DOHH2 (cell line): ENCODE data around the gene CRHR1.

Experiments
- H3F3A ChIP-seq: fragments of 200-600 bp; sonication (generic), shearing (Covaris generic); 2 replicates; pipeline ENCODE4 v1.6.0; 2016; ENCODE audit warnings: antibody characterized with exemption, mild to moderate bottlenecking; ENCODE audit not compliant: control insufficient read depth, insufficient read depth
- H3K27ac ChIP-seq: fragments of 200-600 bp; sonication (generic); 2 replicates; pipeline ENCODE4 v1.5.1; 2014; ENCODE audit warnings: low read depth, mild to moderate bottlenecking, low read length, moderate library complexity
- H3K27me3 ChIP-seq: fragments of 200-600 bp; sonication (generic); 2 replicates; pipeline ENCODE4 v1.6.1; 2014; ENCODE audit warnings: mild to moderate bottlenecking, low read length, mixed read lengths; ENCODE audit not compliant: control insufficient read depth
- H3K36me3 ChIP-seq: fragments of 200-600 bp; sonication (generic); 2 replicates; pipeline ENCODE4 v1.6.1; 2014; ENCODE audit warnings: mild to moderate bottlenecking, low read length, moderate library complexity, mixed read lengths; ENCODE audit not compliant: control insufficient read depth
- H3K4me1 ChIP-seq: fragments of 200-600 bp; sonication (generic); 2 replicates; pipeline ENCODE4 v1.6.1; 2014; ENCODE audit warnings: mild to moderate bottlenecking, low read length, mixed read lengths; ENCODE audit not compliant: control insufficient read depth
- H3K4me2 ChIP-seq: fragments of 200-600 bp; sonication (generic); 2 replicates; pipeline ENCODE4 v1.6.0; 2014; ENCODE audit warnings: mild to moderate bottlenecking, low read length, moderate library complexity
- H3K4me3 ChIP-seq: fragments of 200-600 bp; sonication (generic); 2 replicates; pipeline ENCODE4 v1.5.1; 2014; ENCODE audit warnings: mild to moderate bottlenecking, low read length, mixed read lengths
- H3K79me2 ChIP-seq: fragments of 200-600 bp; sonication (generic); 2 replicates; pipeline ENCODE4 v1.6.1; 2014; ENCODE audit warnings: mild to moderate bottlenecking, low read length, mixed read lengths; ENCODE audit not compliant: control insufficient read depth
- H3K9me2 ChIP-seq: fragments of 200-600 bp; sonication (generic); replicated peaks from 2 replicates; pipeline ENCODE4 v1.6.1; 2014; ENCODE audit warnings: mild to moderate bottlenecking, low read length, mixed read lengths; ENCODE audit not compliant: control insufficient read depth
- H3K9me3 ChIP-seq: fragments of 200-600 bp; sonication (generic); 2 replicates; pipeline ENCODE4 v1.6.1; 2014; ENCODE audit warnings: antibody characterized with exemption, low read length, mixed read lengths; ENCODE audit not compliant: control insufficient read depth, insufficient read depth
- H4K20me1 ChIP-seq: fragments of 200-600 bp; sonication (generic); 2 replicates; pipeline ENCODE4 v1.6.0; 2014; ENCODE audit warnings: low read depth, mild to moderate bottlenecking, antibody characterized with exemption, low read length, moderate library complexity; ENCODE audit not compliant: control insufficient read depth, insufficient read depth
- EZH2phosphoT487 ChIP-seq: fragments of 200-600 bp; sonication (generic); IDR thresholded peaks from 2 replicates; pipeline ENCODE4 v1.6.1; 2017; ENCODE audit warnings: borderline replicate concordance, mild to moderate bottlenecking, antibody characterized with exemption, low read length, moderate library complexity, mixed read lengths
- TF ChIP-seq, protein P1 (sequence below): fragments of 200-600 bp; sonication (generic); IDR thresholded peaks from one replicate; pipeline ENCODE4 v1.5.1; 2014; ENCODE audit warnings: antibody characterized with exemption, mild to moderate bottlenecking, low read depth, low read length; ENCODE audit not compliant: poor library complexity, severe bottlenecking

CRHR1 gene

GRCh38 chr17:45813048-45813725 lies 29.1 kb downstream of the CRHR1 start:
- no peaks in the 10 kb centered on the region for H3F3A ChIP-seq
- H3K9me2 ChIP-seq, result no peaks in the 10 kb centered on the region
- H3K9me3 ChIP-seq, result no peaks in the 10 kb centered on the region
- no peaks in the 10 kb centered on the region for H3K27me3 ChIP-seq
- H3K4me2 ChIP-seq, result no peak overlapping the region
- no peak overlapping the region for H3K4me3 ChIP-seq
- no peaks in the 10 kb centered on the region for H3K4me1 ChIP-seq
- H3K36me3 ChIP-seq, result no peaks in the 10 kb centered on the region
- H4K20me1 ChIP-seq, result no peaks in the 10 kb centered on the region
- TF ChIP-seq, protein P1, sequence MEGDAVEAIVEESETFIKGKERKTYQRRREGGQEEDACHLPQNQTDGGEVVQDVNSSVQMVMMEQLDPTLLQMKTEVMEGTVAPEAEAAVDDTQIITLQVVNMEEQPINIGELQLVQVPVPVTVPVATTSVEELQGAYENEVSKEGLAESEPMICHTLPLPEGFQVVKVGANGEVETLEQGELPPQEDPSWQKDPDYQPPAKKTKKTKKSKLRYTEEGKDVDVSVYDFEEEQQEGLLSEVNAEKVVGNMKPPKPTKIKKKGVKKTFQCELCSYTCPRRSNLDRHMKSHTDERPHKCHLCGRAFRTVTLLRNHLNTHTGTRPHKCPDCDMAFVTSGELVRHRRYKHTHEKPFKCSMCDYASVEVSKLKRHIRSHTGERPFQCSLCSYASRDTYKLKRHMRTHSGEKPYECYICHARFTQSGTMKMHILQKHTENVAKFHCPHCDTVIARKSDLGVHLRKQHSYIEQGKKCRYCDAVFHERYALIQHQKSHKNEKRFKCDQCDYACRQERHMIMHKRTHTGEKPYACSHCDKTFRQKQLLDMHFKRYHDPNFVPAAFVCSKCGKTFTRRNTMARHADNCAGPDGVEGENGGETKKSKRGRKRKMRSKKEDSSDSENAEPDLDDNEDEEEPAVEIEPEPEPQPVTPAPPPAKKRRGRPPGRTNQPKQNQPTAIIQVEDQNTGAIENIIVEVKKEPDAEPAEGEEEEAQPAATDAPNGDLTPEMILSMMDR, result peak; percentile 24
- TF ChIP-seq EZH2phosphoT487, result no peak
- H3K79me2 ChIP-seq, result no peaks in the 10 kb centered on the region
- no peak overlapping the region for H3K27ac ChIP-seq

DNA sequence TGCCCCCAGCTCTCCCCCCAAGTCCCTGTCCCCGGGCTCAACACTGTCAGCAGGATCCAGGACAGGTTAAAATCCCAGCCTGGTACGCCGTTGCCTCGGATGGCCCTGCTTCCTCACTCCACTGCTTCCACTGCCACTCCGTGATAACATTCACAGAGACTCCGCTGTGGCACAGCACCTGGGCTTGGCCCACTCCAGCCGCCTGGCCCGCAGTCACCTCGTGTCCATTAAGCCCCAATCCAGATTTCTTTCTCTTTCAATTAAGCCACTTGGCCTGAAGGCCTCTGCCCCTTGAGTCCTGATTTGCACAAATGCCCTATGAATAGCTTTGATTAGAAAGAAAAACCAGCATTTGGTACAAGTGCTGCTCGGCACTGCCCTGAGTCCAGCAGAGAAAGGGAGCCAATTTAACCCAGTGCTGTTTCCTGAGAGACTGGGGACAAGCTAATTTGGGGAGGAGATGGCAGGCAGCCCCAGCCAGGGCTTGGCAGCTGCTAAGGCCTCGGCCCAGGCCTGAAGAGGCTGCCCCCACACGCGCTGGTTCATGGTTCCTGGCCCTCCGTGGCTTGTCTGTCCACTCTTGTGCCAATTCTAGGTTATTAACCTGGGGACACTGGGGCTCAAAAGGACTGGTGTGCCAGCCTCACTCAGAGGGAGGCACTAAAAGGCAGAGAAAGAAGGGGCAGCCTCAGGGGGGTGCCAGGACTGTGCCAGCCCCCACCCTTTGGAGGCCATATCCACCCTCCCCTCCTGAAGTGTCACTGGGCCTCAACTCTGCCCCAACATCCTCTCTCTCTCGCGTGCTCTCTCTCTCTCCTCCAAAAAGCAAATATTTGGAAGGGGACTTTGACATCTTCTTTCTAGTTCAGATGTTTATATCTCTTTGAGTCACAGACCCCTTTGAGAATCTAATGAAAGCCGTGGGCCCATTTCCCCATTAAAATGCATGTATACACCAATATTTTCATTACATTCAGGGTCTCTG lies 30.8 kb downstream of the CRHR1 start:
- Histone ChIP-seq H3F3A (no peaks in the 10 kb centered on the region), H3K27ac (no peak overlapping the region), H3K9me2 (no peaks in the 10 kb centered on the region), H3K27me3 (no peaks in the 10 kb centered on the region), H4K20me1 (no peaks in the 10 kb centered on the region; the same call in 1 of the 2 replicates), H3K36me3 (no peaks in the 10 kb centered on the region), H3K79me2 (no peaks in the 10 kb centered on the region), H3K4me1 (no peaks in the 10 kb centered on the region), H3K9me3 (no peaks in the 10 kb centered on the region), H3K4me2 (no peak overlapping the region), H3K4me3 (no peak overlapping the region)
- TF ChIP-seq, protein P1, result no peak
- no peak for TF ChIP-seq EZH2phosphoT487

DNA sequence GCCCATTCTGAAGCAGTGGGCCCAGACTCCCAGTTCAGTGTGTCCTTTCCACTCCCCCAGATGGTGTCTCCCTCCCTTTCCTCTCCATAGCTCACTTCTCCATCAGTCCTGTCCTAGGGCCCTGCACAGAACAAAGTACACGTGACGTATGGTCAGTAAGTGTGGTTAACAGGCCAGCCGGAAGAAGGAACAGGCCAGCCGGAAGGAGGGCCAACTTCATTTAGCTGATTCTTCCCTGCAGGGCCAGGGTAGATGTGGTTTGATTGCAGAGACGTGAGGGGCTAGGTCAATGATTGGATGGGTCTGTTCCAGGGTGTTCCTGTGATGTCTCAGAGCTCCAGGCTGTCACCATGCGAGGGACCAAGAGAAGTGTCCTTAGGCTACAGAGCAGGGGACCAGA lies 31.6 kb downstream of the CRHR1 start:
- Histone ChIP-seq H3K9me3 (no peaks in the 10 kb centered on the region), H4K20me1 (no peaks in the 10 kb centered on the region; the same call in 1 of the 2 replicates), H3K4me3 (no peak overlapping the region), H3K4me1 (no peaks in the 10 kb centered on the region), H3K27me3 (no peaks in the 10 kb centered on the region), H3K9me2 (no peaks in the 10 kb centered on the region), H3K27ac (no peak overlapping the region), H3K4me2 (no peak overlapping the region), H3F3A (no peaks in the 10 kb centered on the region), H3K79me2 (no peaks in the 10 kb centered on the region), H3K36me3 (no peaks in the 10 kb centered on the region)
- TF ChIP-seq, protein P1, result no peak
- no peak for TF ChIP-seq EZH2phosphoT487
